GM12878 (cell line): ENCODE data around the gene RPS6KL1. TPM values are rescaled to one million over a fixed set of nuclear protein-coding genes. Genes with fewer than 3 reads are reported as not detected.

Experiments used
- ATAC-seq: fragments of 200-7000 bp; cut with Tn5 transposase; 3 replicates; pipeline ENCODE4 v1.9.1; 2020; ENCODE audit warnings: mild to moderate bottlenecking, moderate library complexity
- BruUV-seq: library from RNA; stranded (reverse); fragments of 400-500 nt; replicated peaks from 2 replicates; lab custom pipeline; 2021; lab: Mats Ljungman, UMichigan
- CTCF ChIA-PET: fragments of 300-600 bp; sonication (Branson Sonifier 250); formaldehyde crosslinking; extraction: SDS; loops from one replicate; lab custom pipeline; 2021; ENCODE audit warnings: inconsistent platforms; lab: Yijun Ruan, JAX
- POLR2A ChIA-PET: fragments of 350-600 bp; formaldehyde crosslinking; extraction: SDS; loops from one replicate; lab custom pipeline; 2021; ENCODE audit warnings: inconsistent platforms; lab: Charles Lee
- RAD21 ChIA-PET: fragments of 300-600 bp; sonication (Branson Sonifier 250); formaldehyde crosslinking; loops from one replicate; lab custom pipeline; 2023; ENCODE audit warnings: antibody characterized with exemption; ENCODE audit not compliant: unreplicated experiment; lab: Charles Lee
- SMC1A ChIA-PET: fragments of 300-600 bp; sonication (Branson Sonifier 250); formaldehyde crosslinking; loops from one replicate; lab custom pipeline; 2023; ENCODE audit not compliant: unreplicated experiment, uncharacterized antibody; lab: Charles Lee
- DNase-seq: peaks from one replicate; pipeline ENCODE4 v3.0.0-alpha.2; 2011; ENCODE audit warnings: low read depth, low spot score
- FAIRE-seq: peaks from 3 replicates; lab custom pipeline; 2011; peaks lifted over from hg19 to GRCh38; lab: Jason Lieb, UNC
- H2AFZ ChIP-seq: 2 replicates; pipeline ENCODE4 v1.6.0; 2011; ENCODE audit warnings: low read depth, low read length, control low read depth; ENCODE audit not compliant: control insufficient read depth
- H3K27ac ChIP-seq: 2 replicates; pipeline ENCODE4 v1.5.1; 2011; ENCODE audit warnings: control low read depth; ENCODE audit not compliant: control insufficient read depth, insufficient read depth
- H3K27me3 ChIP-seq, 2 experiments: replicated peaks in 1 of 2; 2 replicates each; pipeline versions ENCODE4 v1.6.0 to v1.6.1; 2011; ENCODE audit warnings: low read length in 1 of 2; ENCODE audit not compliant: control insufficient read depth in 2 of 2, insufficient read depth in 2 of 2
- H3K36me3 ChIP-seq, 2 experiments: 2 replicates each; pipeline ENCODE4 v1.5.1; 2011; ENCODE audit warnings: low read length in 1 of 2; ENCODE audit not compliant: control insufficient read depth in 2 of 2, insufficient read depth in 2 of 2
- H3K4me1 ChIP-seq: 2 replicates; pipeline ENCODE4 v1.6.1; 2011; ENCODE audit warnings: mild to moderate bottlenecking, low read length, moderate library complexity, mixed read lengths; ENCODE audit not compliant: control insufficient read depth, insufficient read depth
- H3K4me2 ChIP-seq: 2 replicates; pipeline ENCODE4 v1.6.0; 2011; ENCODE audit warnings: control low read depth; ENCODE audit not compliant: control insufficient read depth, insufficient read depth
- H3K4me3 ChIP-seq: fragments of 200-600 bp; sonication (generic); 2 replicates; pipeline ENCODE4 v1.5.1; 2016
- H3K79me2 ChIP-seq: 2 replicates; pipeline ENCODE4 v1.6.0; 2011; ENCODE audit warnings: low read length; ENCODE audit not compliant: control insufficient read depth, insufficient read depth
- H3K9ac ChIP-seq: 2 replicates; pipeline ENCODE4 v1.8.0; 2011; ENCODE audit warnings: low read length, control low read depth, mixed read lengths; ENCODE audit not compliant: control insufficient read depth, insufficient read depth
- H3K9me3 ChIP-seq: replicated peaks from 3 replicates; pipeline ENCODE4 v1.5.1; 2011; ENCODE audit warnings: mild to moderate bottlenecking, low read length; ENCODE audit not compliant: control insufficient read depth, insufficient read depth
- H4K20me1 ChIP-seq: 2 replicates; pipeline ENCODE4 v1.6.0; 2011; ENCODE audit not compliant: control insufficient read depth, insufficient read depth
- CBX5 ChIP-seq: sonication (generic); IDR thresholded peaks from 2 replicates; pipeline ENCODE4 v1.6.1; 2016; ENCODE audit warnings: low read depth, moderate library complexity, mild to moderate bottlenecking, inconsistent platforms
- HDAC6 ChIP-seq: fragments of 200-600 bp; sonication (generic); IDR thresholded peaks from one replicate; pipeline ENCODE4 v1.8.0; 2017; ENCODE audit warnings: antibody characterized with exemption; ENCODE audit not compliant: unreplicated experiment
- HDGF ChIP-seq: fragments of 450-650 bp; IDR thresholded peaks from 2 replicates; pipeline ENCODE4 v1.6.1; 2016; ENCODE audit warnings: antibody characterized with exemption
- IKZF1 ChIP-seq: fragments of 450-650 bp; conservative IDR thresholded peaks from 2 replicates; pipeline ENCODE4 v1.6.1; 2017; ENCODE audit warnings: antibody characterized with exemption, mild to moderate bottlenecking
- JUND ChIP-seq: IDR thresholded peaks from 2 replicates; pipeline ENCODE4 v1.6.1; 2012; ENCODE audit warnings: low read depth, mild to moderate bottlenecking, low read length, improper control_type of control experiment, moderate library complexity
- SP1 ChIP-seq: IDR thresholded peaks from one replicate; pipeline ENCODE4 v1.6.1; 2011; ENCODE audit warnings: low read depth, low read length
- TCF3 ChIP-seq: IDR thresholded peaks from 2 replicates; pipeline ENCODE4 v1.6.1; 2012; ENCODE audit warnings: low read depth, mild to moderate bottlenecking, low read length, borderline replicate concordance; ENCODE audit not compliant: insufficient read depth
- ZBTB33 ChIP-seq: fragments of 450-650 bp; IDR thresholded peaks from 2 replicates; pipeline ENCODE4 v1.6.1; 2017; ENCODE audit warnings: mild to moderate bottlenecking
- ZBTB40 ChIP-seq: fragments of 450-650 bp; IDR thresholded peaks from 2 replicates; pipeline ENCODE4 v1.6.1; 2016; ENCODE audit warnings: mild to moderate bottlenecking, moderate library complexity, borderline replicate concordance
- ZNF207 ChIP-seq: fragments of 450-650 bp; IDR thresholded peaks from 2 replicates; pipeline ENCODE4 v1.6.1; 2014; ENCODE audit warnings: antibody characterized with exemption, mild to moderate bottlenecking, borderline replicate concordance
- WGBS: methylation state at CpG from one replicate; pipeline ENCODE4 v1.1.6; 2016; ENCODE audit warnings: low lambda C conversion rate; ENCODE audit not compliant: insufficient replicate concordance, insufficient coverage; ENCODE audit errors: missing lambda C conversion rate; 5-methylcytosine and 5-hydroxymethylcytosine counted together
- in situ Hi-C: fragments of 300-500 bp; cut with MboI; formaldehyde crosslinking; loops from 9 replicates; pipeline ENCODE4 v1.14.3; 2018; ENCODE audit warnings: mixed read lengths
- intact Hi-C: fragments of 100-400 bp; cut with micrococcal nuclease; formaldehyde crosslinking; loops from one replicate; pipeline ENCODE4 v1.14.2; 2022; ENCODE audit not compliant: unreplicated experiment
- polyA plus RNA-seq, 11 experiments: library from polyadenylated mRNA; depleted of rRNA in 4 of 11; unstranded in 6 of 11; stranded (reverse) in 5 of 11; fragments of >200 nt; fragmentation: Nextera tagmentation in 4 of 11; fragmentation: Illumina TruSeq in 1 of 11; extraction: Ambion mirVana in 4 of 11; extraction: Trizol in 1 of 11; gene quantifications; 1 replicate in 1 of 11; 2 replicates in 10 of 11; pipeline versions ENCODE4 v1.2.1 to v1.2.3, GENCODE V29; 2011 to 2016; ENCODE audit warnings: inconsistent platforms in 2 of 11, missing spikeins in 2 of 11, low read depth in 1 of 11
- total RNA-seq, 4 experiments: library from RNA; depleted of rRNA in 3 of 4; stranded (reverse); fragments of >200 nt in 3 of 4; fragmentation: Illumina TruSeq in 1 of 4; extraction: Trizol in 1 of 4; gene quantifications; 2 replicates each; pipeline versions ENCODE4 v1.2.1 to v1.2.3, GENCODE V29; 2013 to 2021
- TF ChIP-seq, protein P1 (sequence below): fragments of 450-650 bp; IDR thresholded peaks from 2 replicates; pipeline ENCODE4 v1.6.1; 2017; ENCODE audit warnings: mild to moderate bottlenecking, low read depth, inconsistent platforms; ENCODE audit not compliant: poor library complexity, severe bottlenecking

RPS6KL1 gene
- total and polyA plus RNA-seq, 10 of the 15 experiments (the other 5 are each of a cell fraction or from before 2014, with no cell fraction given) = 0.04 to 4.2 (median 2.0) TPM

- RAD21 ChIA-PET = interaction anchor here (0.6 to 3.2 kb wide), 7 partner anchors 11 to 77 kb away, joined by 3 to 20 read pairs (median 5); no protein-coding TSS in a partner anchor
- H3K4me3 ChIP-seq = peak within 1 kb of the TSS; percentile 90
- peak; percentile 80; the same call in 1 of the 2 replicates for TF ChIP-seq ZNF207
- peak; percentile 94 for TF ChIP-seq ZBTB40
- TF ChIP-seq IKZF1 = peak; percentile 95
- no peak for TF ChIP-seq HDAC6
- no peak for TF ChIP-seq ZBTB33
- TF ChIP-seq, protein P1, sequence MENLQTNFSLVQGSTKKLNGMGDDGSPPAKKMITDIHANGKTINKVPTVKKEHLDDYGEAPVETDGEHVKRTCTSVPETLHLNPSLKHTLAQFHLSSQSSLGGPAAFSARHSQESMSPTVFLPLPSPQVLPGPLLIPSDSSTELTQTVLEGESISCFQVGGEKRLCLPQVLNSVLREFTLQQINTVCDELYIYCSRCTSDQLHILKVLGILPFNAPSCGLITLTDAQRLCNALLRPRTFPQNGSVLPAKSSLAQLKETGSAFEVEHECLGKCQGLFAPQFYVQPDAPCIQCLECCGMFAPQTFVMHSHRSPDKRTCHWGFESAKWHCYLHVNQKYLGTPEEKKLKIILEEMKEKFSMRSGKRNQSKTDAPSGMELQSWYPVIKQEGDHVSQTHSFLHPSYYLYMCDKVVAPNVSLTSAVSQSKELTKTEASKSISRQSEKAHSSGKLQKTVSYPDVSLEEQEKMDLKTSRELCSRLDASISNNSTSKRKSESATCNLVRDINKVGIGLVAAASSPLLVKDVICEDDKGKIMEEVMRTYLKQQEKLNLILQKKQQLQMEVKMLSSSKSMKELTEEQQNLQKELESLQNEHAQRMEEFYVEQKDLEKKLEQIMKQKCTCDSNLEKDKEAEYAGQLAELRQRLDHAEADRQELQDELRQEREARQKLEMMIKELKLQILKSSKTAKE = peak; percentile 64
- no peak for TF ChIP-seq HDGF
- 0 out of 2 replicates have a peak, but pooled peaks have one; percentile 32 for TF ChIP-seq TCF3
- TF ChIP-seq CBX5 = peak; percentile 89
- peak; percentile 100 for TF ChIP-seq JUND
- TF ChIP-seq SP1 = peak; percentile 81
Measured at GRCh38 chr14:74881431-74882102, 41.5 kb downstream of the RPS6KL1 start, which contains the start of gene DLST. Gene DLST, plus strand, starts transcription at chr14:74881916. Its CDS starts 38 bp downstream, at chr14:74881954.

More at GRCh38 chr14:74881431-74882102, 41.5 kb downstream of the RPS6KL1 start, which contains the start of gene DLST:
- Histone ChIP-seq H2AFZ (peak within 1 kb of the TSS; percentile 98), H3K79me2 (peaks cover 50% of the 10 kb centered on the region), H3K9ac (peak within 1 kb of the TSS; percentile 86), H3K27ac (peak within 1 kb of the TSS; percentile 81), H3K4me1 (peaks cover 9% of the 10 kb centered on the region), H4K20me1 (no peaks in the 10 kb centered on the region; the same call in none of the 2 replicates), H3K36me3 (peaks cover 0 to 9% of the 10 kb centered on the region in 2 experiments; a peak in 1 of 4 replicates), H3K27me3 (no peaks in the 10 kb centered on the region), H3K4me2 (peak within 1 kb of the TSS; percentile 98), H3K9me3 (no peaks in the 10 kb centered on the region)
- intact Hi-C loops = loop anchor here (2.0 kb wide), 1 partner anchor 119 kb away; the partner anchor contains the start of gene YLPM1
- in situ Hi-C loops = no loop called here
- ATAC-seq (peak; percentile 94), DNase-seq (peak; percentile 39), FAIRE-seq (peak; percentile 88)
- WGBS = under 1% methylated on average over 52 of the region's 53 CpGs
- CTCF ChIA-PET = interaction anchor here (0.7 to 20.7 kb wide), 7 partner anchors 12 to 422 kb away, joined by 3 to 289 read pairs (median 13); no protein-coding TSS in a partner anchor
- POLR2A ChIA-PET = interaction anchor here (1.1 to 2.7 kb wide), 2 partner anchors 12 to 61 kb away, joined by 3 to 11 read pairs; no protein-coding TSS in a partner anchor
- SMC1A ChIA-PET = interaction anchor here (1.0 to 2.6 kb wide), 4 partner anchors 20 to 42 kb away, joined by 3 to 22 read pairs (median 12); no protein-coding TSS in a partner anchor
- BruUV-seq = no TSS peak
